ENCODE results near the gene C1QTNF5. TPM values are rescaled to one million over a fixed set of nuclear protein-coding genes. Genes with fewer than 3 reads are reported as not detected.

C1QTNF5 gene
- total RNA-seq, 1 experiment from 2014 or later = 0.33 TPM

DNA sequence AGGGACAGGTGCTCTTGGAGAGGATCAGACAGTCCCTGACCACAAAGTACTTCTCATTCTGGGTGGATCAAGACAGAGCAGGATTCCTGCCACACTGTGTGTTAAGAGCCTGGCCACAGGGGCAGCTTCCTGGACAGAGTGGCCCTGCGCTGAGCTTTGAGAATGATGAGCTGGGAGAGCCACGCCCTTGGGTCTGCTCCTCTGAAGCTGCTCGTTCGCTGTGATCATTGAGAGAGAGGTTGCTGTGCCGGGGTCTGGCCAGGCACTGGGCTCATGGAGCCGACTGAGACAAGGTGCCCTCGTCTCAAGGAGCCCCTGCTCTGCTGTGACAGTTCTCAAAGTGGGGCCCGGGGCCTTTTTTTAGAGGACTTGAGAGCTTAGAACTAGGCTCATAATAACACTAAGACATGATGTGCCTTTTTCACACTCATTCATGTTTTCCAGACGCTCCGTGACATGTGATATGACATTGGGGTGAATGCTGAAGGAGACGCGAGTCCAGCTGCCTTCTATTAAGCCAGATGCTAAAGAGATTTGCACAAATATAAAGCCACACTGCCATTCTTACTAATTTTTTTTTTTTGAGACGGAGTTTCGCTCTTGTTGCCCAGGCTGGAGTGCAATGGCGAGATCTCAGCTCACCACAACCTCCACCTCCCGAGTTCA, 7.4 kb upstream of the C1QTNF5 start:
- Histone ChIP-seq H3K56ac (ENCODE audit: insufficient read length, low read depth, low read length) (no peak overlapping the region), H3K9ac (ENCODE audit: extremely low read depth, insufficient read length, low read length) (no peak overlapping the region), H3K27me3 (ENCODE audit: insufficient read depth, low read length) (no peaks in the 10 kb centered on the region), H3T11ph (ENCODE audit: low read length) (no peak overlapping the region), H3K14ac (ENCODE audit: insufficient read depth, low read length) (0 out of 2 replicates have a peak overlapping the region, but pooled peaks have one; percentile 60), H3K4me2 (ENCODE audit: insufficient read depth, insufficient read length, low read length) (no peak overlapping the region), H2BK5ac (ENCODE audit: insufficient read length, low read length) (no peak overlapping the region), H4K5ac (ENCODE audit: insufficient read length, low read depth, low read length) (no peak overlapping the region), H2BK120ac (ENCODE audit: low read depth, low read length, poor library complexity, severe bottlenecking) (no peak overlapping the region), H2BK20ac (ENCODE audit: low read depth, low read length, poor library complexity, severe bottlenecking) (no peak overlapping the region), H4K20me1 (ENCODE audit: control insufficient read depth, insufficient read depth, insufficient read length) (no peaks in the 10 kb centered on the region), H2AFZ (ENCODE audit: low read length) (no peak overlapping the region), H3K23me2 (ENCODE audit: insufficient read length, low read depth, low read length, poor library complexity, severe bottlenecking) (no peaks in the 10 kb centered on the region), H3K4me1 (ENCODE audit: insufficient read depth, low read length) (no peaks in the 10 kb centered on the region), H3K79me2 (ENCODE audit: insufficient read depth, low read length) (no peaks in the 10 kb centered on the region), H4K8ac (replicated peaks; ENCODE audit: insufficient read length, low read depth, low read length) (no peak overlapping the region), H2AK5ac (ENCODE audit: insufficient read length, low read length) (no peak overlapping the region), H3K23ac (ENCODE audit: insufficient read length, low read depth, low read length) (no peak overlapping the region), H3K9me3 (ENCODE audit: control insufficient read depth, low read depth, low read length) (no peaks in the 10 kb centered on the region), H3K79me1 (ENCODE audit: insufficient read depth, low read depth, low read length, poor library complexity, severe bottlenecking) (no peaks in the 10 kb centered on the region), H3K18ac (ENCODE audit: insufficient read length, low read depth, low read length) (no peak overlapping the region), H3K27ac (ENCODE audit: insufficient read length, low read depth, low read length) (no peak overlapping the region), H3K4ac (ENCODE audit: low read depth, low read length) (no peak overlapping the region), H4K91ac (ENCODE audit: insufficient read length, low read depth, low read length) (no peak overlapping the region), H2BK15ac (ENCODE audit: low read depth, low read length) (no peak overlapping the region), H2BK12ac (ENCODE audit: insufficient read length, low read depth, low read length) (no peak overlapping the region)
- TF ChIP-seq, protein P1, sequence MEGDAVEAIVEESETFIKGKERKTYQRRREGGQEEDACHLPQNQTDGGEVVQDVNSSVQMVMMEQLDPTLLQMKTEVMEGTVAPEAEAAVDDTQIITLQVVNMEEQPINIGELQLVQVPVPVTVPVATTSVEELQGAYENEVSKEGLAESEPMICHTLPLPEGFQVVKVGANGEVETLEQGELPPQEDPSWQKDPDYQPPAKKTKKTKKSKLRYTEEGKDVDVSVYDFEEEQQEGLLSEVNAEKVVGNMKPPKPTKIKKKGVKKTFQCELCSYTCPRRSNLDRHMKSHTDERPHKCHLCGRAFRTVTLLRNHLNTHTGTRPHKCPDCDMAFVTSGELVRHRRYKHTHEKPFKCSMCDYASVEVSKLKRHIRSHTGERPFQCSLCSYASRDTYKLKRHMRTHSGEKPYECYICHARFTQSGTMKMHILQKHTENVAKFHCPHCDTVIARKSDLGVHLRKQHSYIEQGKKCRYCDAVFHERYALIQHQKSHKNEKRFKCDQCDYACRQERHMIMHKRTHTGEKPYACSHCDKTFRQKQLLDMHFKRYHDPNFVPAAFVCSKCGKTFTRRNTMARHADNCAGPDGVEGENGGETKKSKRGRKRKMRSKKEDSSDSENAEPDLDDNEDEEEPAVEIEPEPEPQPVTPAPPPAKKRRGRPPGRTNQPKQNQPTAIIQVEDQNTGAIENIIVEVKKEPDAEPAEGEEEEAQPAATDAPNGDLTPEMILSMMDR (conservative IDR thresholded peaks at IDR 0.05) = no peak
- no peaks in the 10 kb centered on the region for H3K36me3 Mint-ChIP-seq (ENCODE audit: insufficient read depth in 1 of 3, low read depth in 3 of 3)
- no CpG with 5 or more reads among the region's 16 CpGs for WGBS (ENCODE audit: extremely low coverage, insufficient read length, low lambda C conversion rate)
- H3K4me1 Mint-ChIP-seq = peaks cover 8 to 19% of the 10 kb centered on the region in 2 experiments
- DNase-seq = peak; percentile 19
- no peak overlapping the region for H3K4me3 Mint-ChIP-seq
- H3K9me3 Mint-ChIP-seq = 0 out of 5 replicates have a peak, but pooled peaks cover 0 to 4% of the 10 kb centered on the region in 2 experiments
- peaks cover 72% of the 10 kb centered on the region for H3K27me3 Mint-ChIP-seq (ENCODE audit: low read depth)
- no peak overlapping the region for H3K27ac Mint-ChIP-seq

Measured in H9 (cell line).